ENCODE results near the gene VPS13C.
"Not testable (repeated sequence)": the region's sequence is repeated elsewhere in the genome, so short reads cannot be mapped to it uniquely, and the experiment has no call there.

VPS13C gene

DNA sequence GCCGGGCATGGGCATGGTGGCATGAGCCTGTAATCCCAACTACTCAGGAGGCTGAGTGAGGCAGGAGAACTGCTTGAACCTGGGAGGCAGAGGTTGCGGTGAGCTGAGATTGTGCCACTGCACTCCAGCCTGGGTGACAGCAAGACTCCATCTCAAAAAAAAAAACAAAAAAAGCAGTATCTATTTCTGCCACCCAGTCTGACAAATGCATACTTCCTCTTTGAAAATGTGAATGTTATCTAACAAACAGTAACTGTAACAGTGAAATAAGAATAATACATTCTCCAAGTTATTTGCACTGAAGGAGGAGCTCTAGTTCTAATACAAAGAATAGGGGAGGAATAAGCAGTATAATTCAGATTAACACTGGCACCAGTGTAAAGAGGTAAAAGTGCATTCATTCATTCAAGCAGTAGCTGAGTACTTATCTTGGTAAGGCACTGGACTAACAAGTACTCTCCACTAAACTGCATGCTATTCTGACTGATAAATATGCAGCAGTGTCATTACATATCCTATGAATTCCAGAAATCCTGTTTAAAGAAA is 12.9 kb downstream of the VPS13C start:
- DNase-seq (ENCODE audit: low spot score): no peak

DNA sequence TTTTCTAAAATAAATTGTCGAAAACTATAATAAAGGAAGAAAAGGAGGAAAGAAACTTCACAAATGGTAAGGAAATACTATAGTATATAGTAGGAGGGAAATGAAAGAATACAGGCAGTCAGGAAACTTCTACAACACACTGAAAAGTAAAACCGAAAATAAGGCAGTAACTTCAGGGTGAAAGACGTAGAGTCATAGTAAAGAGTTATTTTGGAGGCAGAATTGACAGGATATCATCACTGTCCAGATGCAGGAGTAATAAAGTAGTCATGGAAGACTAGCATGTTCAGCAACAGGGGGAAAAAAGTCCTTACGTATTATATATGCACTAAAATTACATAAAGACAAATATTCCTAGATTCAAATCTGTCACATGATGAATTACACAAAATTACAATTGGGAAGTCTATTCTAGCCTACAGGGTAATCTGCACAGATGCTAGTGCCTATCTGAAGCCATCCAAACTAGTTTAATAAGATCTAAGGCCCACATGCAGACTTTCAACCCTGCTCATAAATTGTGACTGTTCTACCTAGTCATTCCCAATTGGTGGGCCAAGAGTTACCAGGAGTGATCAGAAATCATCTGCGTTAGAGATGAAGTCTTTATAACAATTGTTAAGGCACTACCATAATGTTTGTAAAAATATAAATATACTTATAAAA is 14.0 kb downstream of the VPS13C start:
- no peak for DNase-seq (ENCODE audit: low spot score)

DNA sequence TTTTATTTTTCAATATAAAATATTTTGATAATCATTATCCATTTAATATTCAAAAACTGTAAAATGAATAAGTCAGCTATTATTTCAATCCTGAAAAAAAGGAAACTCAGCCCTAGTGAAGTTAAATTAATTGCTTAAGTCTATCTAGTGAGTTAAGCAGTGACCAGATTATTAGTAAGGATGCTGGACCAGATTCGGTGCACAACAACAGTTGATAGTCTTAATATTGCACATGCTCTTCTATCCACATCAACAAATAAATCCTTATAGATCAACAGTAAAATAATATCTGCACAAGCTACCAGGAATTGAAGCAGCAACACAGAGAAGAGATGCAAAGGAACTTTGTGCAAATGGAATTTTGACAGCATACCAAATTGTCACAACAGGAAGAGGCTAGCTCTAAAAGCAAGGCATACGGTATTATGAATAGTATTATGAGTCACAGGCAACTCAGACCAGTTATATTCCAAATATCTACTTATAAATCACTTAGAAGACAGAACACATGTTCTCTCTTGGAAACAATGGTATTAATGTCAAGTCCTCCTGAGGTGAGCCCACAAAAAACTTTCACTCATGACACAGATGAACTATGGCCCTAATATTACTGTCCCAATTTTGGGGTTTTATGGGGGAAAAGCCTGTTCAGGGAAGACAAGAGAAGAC is 24.9 kb downstream of the VPS13C start:
- DNase-seq (ENCODE audit: low spot score): no peak

DNA sequence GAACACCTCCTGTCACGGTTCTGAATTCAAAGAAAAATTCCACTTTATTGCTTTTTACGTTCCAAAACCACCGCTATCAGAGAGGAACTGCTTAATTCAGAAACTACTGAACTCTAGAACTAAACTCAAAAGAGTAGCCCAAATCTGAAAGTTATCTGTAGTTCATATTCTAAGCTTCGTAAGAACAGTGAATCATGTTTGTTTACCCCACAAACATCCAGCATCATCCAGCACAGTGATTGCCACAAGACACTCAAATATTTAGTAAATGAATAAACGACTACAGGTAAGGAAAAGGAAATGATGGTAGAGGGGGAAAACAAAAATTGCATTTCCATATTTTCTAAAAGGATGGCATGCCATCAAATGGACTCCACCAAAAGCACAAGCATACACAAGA is 32.3 kb downstream of the VPS13C start:
- DNase-seq (ENCODE audit: low spot score): no peak

DNA sequence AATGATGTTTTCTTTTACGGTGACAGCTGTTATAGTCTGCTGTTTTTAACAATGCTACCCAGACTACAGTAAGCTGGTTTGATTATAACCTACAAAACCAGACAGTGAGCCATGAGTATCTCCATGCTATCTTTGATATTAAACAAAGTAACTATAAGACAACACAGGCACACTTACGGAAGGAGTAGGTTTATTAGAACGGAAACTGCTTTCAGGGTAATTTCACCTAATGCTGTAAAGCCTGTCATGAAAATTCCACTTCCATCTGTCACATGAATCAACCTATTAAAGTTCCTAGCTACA is 33.0 kb downstream of the VPS13C start:
- DNase-seq (ENCODE audit: low spot score): no peak

DNA sequence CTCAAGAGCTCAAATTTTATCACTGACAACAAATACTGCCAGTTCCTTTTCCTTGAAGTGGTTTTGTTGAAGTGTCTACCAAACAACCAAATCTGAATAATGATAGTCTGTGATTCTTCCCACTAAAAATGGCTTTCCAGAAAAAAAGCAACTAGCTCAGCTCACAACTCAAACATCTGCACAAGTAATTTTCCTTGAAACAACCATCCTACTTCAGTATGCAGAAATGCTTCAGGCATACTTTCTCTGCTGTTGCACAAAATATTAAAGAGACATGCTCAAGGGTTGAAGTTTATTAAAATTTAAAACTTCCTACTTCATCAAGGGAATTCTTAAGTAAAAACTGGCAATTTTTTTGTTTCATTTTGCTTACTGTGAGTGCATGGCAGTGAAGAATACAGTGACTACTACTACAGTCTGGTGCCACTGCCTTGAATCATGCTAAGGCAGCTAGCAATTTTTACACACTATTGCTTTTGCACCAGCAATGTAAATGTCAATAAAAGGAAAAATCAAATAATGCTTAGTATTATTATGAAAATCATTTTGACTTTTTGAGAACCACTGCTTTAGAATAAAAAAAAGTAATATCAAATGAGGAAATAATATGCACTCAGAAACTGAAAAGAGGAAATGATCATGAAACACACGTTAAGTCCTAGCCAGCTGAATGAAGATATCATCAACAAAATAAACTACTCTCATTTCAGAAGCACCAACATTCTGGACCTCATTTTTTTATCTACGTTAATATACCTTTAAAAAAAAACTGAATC is 33.6 kb downstream of the VPS13C start:
- DNase-seq (ENCODE audit: low spot score): no peak

DNA sequence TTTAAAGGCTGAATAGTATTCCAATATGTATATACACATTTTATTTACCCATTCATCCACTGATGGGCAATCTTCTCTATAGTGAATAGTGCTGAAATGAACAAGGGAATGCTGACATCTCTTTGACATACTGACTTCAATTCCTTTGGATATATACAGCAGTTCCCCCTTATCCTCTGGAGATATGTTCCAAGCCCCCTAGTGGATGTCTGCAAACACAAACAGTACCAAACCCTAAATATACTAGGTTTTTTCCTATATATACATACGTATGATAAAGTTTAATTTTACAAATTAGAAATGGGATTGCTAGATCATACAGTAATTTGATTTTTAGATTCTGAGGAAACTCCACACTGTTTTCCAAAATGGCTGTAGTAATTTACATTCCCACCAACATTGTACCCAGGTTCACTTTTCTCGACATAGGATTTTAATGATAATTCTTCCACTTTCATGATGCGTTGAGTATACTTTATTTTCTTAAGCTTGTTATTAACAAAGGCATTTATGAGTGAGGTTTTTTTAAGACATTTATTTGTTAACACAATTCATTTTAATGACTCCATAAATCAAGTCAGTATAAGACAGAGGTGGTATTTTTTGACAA is 38.2 kb downstream of the VPS13C start:
- DNase-seq (ENCODE audit: low spot score): peak; percentile 4

DNA sequence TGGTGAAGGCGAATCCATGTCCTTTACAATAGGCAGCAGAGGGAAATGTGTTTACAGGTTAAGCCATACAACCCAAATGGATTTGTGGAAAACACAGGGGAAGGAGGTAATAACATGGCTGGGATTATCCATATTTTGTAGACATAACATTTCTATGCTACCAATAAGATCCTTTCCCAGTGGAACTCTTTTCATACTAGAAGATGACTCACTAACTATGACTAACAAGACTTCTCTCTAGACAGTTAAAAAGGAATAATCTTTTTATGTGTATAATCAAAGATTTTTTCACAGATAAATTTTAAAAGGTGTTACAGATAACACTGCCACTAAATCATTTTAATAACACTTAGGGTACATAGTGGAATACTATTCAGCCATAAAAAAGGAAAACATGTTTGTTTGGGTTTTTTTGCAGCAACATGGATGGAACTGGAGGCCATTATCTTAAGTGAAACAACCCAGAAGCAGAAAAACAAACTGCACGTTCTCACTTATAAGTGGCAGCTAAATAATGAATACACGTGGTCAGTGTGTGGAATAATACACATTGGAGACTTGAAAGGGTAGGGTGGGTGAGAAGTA is 39.6 kb downstream of the VPS13C start:
- DNase-seq (ENCODE audit: low spot score): no peak

DNA sequence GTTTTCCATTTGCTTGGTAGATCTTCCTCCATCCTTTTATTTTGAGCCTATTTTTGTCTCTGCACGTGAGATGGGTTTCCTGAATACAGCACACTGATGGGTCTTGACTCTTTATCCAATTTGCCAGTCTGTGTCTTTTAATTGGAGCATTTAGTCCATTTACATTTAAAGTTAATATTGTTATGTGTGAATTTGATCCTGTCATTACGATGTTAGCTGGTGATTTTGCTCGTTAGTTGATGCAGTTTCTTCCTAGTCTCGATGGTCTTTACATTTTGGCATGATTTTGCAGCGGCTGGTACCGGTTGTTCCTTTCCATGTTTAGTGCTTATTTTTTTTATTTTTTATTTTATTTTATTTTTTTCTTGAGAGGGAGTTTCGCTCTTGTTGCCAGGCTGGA is 54.9 kb downstream of the VPS13C start:
- not testable (repeated sequence) for DNase-seq (ENCODE audit: low spot score)

DNA sequence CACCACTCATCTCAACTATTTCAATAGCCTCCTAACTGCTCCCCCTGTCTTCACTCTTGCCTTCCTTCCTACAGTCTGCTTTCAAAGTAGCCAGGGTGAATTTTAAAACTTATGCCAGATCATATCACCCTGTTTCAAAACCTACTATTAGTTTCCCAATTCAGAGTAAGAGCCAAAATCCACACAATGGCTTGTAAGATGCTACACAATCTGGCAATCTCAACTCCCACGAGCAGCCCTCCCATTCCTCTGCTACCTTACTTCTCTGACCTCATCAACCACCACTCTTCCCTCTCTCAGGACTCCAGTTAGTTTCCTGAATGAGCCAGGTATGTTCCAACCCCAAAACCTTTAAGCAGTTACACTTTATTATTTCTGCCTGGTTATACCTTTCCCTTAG is 62.5 kb downstream of the VPS13C start:
- no peak for DNase-seq (ENCODE audit: low spot score)

DNA sequence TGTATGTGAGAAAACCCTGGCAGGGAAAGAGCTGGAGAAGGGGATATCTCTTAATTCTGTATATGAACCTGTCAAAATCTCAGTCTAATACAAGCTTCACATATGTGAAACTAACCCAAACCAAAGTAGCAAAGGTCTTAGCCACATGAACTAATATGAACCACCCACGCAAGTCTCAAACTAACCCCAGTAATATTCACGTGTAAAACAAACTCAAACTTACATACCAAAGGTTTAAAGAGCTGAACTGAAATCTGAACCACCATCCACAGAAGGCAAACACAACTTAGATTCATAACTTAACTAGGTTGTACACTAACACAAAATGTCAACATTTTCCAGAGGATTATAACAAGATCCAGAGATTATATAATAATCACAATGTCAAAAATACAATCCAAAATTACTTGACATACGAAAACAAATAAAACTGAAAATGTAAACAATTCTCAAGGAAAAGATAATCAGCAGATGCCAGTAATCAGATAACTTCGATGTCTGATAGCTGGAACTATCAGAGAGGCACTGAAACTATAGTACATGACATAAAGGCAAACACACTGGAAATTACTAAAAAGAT is 64.1 kb downstream of the VPS13C start:
- DNase-seq (ENCODE audit: low spot score): no peak

DNA sequence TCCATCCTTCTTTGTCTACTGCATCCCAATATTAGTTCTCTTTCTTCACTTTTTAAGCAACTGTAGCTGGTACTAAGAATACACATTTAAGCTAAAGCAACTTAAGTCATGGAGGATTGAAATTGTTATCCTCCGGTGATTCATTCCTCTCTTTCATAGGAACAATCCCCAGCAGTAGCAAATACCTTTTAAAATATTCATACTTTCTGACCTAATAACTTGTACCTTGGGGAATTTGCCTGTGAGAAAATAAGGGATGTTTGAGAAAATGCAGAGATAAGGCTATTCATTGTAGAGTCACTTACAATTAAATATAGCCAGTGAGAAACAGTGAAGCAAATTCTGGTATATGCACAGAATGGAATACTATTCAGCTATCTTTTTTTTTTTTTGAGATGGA is 66.0 kb downstream of the VPS13C start:
- DNase-seq (ENCODE audit: low spot score): no peak

DNA sequence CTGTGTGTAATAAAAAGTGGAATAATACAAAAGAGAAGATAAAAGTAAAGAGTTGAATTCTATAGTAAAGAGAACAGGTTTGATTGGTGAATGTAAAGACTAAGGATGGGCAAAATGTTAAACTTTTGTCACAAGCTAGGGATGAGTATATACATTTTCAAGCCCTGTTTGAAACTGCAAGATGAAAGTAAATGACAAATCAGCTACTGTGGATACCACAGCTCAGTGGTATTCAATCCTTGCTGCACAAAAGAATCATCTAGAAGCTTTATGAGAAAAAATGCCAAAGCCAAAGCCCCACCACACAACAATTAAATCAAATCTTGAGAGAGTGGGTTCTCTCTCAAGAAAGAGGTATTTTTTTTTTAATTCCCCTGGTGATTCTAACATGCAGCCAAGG is 67.7 kb downstream of the VPS13C start:
- no peak for DNase-seq (ENCODE audit: low spot score)

DNA sequence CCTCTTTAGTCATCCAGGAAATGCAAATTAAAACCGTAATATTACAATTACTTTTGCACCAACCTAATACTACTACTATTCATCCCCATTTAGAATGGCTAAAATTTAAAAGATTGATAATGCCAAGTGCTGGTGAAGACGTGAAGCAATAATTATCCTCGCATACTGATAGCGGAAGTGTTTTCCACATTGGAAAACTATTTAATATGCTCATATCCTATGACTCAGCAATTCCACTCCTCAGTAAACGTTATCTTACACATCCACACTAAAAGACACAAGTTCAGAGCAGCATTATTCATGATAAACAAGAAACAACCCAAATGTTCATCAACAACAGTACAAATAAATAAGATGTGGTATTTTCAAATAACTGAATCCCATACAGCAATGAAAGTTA is 70.6 kb downstream of the VPS13C start:
- no peak for DNase-seq (ENCODE audit: low spot score)

DNA sequence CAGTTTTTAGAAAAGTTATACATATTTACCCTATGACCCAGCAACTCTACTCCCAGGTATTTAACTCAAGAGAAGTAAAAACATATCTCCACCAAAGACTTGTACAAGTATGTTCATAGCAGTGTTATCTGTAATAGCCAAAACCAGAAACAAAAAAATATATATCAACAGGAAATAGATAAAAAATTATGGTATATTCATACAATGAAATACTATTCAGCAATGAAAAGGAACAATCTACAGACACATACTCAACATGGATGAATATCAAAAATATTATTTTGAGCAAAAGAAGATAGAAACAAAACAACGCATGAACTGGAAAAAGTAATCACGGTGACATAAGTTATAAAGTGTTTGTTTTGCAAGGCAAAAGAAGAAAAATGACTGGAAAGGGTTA is 72.4 kb downstream of the VPS13C start:
- no peak for DNase-seq (ENCODE audit: low spot score)

DNA sequence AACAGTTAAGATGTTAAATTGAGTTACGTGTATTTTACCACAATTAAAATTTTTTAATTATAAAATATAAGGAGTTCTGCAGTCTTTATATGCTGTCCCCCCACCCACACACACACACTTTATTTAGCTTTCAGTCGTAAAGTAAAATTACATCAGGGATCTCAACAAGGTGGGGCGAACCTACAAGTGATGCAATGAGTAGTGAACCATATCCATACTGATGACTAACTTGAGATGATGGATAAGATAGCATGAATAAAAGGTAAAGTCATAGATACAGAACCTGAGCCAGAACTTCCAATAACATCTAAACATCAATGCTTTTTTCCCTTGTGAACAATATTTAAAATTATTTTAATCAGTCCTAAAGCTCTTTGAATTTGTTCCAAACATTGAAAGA is 77.2 kb downstream of the VPS13C start:
- DNase-seq (ENCODE audit: low spot score): no peak

DNA sequence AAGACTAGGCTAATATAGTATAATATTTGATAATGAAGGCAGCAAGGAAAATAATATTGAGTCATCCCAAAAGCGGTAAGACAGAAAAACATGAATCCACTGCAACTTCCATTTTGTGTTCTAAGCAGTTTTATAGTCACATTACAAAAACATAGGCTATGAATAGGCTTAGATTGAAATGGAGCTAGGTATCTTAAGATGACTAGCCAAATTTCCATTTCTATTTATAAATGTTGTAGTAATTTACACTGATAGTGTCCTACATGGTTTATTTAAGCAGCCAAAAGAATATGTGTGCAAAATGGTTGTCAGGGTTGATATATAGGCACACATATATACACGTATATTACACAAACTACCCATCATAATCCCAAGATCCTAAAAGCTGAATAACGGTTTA is 82.0 kb downstream of the VPS13C start:
- DNase-seq (ENCODE audit: low spot score): no peak

DNA sequence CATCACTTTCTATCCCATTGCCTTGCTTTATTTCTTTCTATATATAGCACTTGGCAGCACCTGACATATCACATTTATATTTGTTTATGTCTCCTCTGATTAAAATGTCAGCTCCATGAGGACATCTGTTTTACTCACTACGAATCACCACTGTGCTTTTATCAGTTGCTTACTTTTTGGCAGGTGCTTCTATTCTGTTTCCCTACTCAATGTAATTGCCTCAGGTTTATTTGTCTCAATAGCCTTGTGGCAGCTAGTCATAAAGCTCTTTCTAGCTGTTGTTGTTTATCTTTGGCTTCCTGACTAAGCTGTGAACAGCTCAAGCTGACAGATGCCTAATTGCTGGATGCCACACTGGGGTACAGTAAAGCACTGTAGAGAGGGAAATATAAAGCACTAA is 85.5 kb downstream of the VPS13C start:
- DNase-seq (ENCODE audit: low spot score): no peak

DNA sequence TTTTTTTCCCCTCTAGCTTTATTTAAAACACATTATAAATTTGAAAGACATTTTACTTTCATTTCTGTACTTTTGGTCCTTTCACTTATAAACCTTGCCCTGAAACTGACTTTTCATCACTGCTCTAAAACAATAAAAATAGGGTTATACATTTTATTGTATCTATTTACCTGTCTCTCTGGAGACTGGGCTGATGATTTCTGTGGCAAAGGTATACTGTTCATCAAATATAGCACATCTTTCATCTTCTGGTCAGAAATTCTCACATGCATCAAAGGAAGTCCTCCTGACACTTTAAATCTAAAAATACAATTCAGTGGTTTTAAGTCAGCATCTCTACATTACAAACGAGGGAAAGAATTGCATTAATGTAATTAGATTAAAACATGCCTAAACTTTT is 86.1 kb downstream of the VPS13C start:
- DNase-seq (ENCODE audit: low spot score): no peak

DNA sequence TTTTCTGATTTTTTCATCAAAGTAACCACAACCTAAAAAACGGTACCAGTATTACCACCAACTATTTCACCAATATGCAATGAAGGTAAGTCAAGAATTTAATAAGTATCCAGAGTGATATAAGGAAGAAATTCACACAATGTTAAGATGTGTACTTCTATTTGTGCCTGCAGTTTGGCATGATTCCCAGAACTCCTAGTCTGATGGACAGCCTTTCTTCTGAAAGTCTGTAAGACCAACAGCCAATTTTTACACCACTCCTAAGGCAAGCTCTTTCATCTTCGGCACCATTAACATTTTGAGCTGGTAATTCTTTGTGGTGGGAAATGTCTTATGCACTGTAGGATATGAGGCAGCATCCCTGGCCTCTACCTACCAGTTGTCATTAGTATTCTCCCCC is 108.3 kb downstream of the VPS13C start:
- no peak for DNase-seq (ENCODE audit: low spot score)

DNA sequence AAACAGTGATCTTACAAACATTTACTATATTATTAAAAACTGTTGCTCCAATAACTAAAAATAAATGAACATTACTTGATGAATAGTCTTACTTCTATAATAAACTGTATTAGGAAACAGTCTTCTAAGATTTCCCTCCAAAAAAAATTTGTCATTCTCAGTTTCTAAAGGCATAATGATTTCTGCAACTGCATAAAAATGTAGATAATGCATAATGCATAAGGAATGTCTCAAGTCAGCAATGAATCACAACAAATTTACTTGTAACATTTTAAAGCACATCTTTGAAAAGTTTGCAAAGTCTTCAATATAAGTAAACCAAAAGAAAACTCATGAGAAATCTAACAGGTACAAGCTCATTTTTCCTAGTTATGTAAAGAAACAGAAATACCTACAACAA is 113.5 kb downstream of the VPS13C start:
- DNase-seq (ENCODE audit: low spot score): no peak

DNA sequence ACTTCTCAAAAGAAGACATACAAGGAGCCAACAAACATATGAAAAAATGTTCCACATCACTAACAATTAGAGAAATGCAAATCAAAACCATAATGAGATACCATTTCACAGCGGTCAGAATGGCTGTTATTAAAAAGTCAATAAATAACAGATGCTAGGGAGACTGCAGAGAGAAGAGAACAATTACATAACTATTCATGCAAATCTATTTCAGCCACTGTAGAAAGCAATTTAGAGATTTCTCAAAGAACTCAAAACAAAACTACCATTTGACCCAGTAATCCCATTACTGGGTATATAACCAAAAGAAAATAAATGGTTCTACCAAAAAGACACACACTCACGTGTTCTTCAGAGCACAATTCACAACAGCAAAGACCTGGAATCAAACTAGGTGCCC is 116.3 kb downstream of the VPS13C start:
- no peak for DNase-seq (ENCODE audit: low spot score)

Measured in HuH-7 (cell line).